ENCODE results near the gene ABHD17C.

DNA sequence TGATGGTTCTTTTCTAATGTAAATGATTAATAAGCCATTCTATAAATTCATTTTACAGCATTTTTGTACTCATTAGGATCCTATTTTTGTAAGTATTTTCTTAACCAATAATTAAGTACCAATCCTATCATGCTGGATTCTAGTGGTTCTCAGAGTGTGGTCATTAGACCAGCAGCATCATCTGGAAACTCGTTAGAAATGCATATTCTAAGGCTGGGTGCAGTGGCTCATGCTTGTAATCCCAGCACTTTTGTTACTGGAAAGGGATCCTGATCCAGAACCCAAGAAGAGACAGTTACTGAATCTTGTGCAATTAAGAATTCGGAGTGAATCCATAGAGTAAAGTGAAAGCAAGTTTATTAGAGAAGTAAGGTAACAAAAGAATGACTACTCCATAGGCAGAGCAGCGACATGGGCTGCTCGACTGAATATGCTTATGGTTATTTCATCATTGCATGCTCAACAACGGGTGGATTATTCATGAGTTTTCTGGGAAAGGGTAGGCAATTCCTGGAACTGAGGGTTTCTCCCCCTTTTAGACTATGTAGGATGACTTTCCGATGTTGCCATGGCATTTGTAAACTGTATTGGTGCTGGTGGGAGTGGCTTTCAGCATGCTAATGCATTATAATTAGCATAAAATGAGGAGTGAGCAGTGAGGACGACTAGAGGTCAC is 74.2 kb downstream of the ABHD17C start:
- TF ChIP-seq, protein P1, sequence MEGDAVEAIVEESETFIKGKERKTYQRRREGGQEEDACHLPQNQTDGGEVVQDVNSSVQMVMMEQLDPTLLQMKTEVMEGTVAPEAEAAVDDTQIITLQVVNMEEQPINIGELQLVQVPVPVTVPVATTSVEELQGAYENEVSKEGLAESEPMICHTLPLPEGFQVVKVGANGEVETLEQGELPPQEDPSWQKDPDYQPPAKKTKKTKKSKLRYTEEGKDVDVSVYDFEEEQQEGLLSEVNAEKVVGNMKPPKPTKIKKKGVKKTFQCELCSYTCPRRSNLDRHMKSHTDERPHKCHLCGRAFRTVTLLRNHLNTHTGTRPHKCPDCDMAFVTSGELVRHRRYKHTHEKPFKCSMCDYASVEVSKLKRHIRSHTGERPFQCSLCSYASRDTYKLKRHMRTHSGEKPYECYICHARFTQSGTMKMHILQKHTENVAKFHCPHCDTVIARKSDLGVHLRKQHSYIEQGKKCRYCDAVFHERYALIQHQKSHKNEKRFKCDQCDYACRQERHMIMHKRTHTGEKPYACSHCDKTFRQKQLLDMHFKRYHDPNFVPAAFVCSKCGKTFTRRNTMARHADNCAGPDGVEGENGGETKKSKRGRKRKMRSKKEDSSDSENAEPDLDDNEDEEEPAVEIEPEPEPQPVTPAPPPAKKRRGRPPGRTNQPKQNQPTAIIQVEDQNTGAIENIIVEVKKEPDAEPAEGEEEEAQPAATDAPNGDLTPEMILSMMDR (IDR thresholded peaks at IDR 0.05) = no peak
- no peak for TF ChIP-seq POLR2A (IDR thresholded peaks at IDR 0.05)

All from right lobe of liver (tissue), 4 donors.